ENCODE data around the gene RABEP1. TPM values are rescaled to one million over a fixed set of nuclear protein-coding genes. Genes with fewer than 3 reads are reported as not detected.
"Not testable (repeated sequence)": the region's sequence is repeated elsewhere in the genome, so short reads cannot be mapped to it uniquely, and the experiment has no call there.

Gene RABEP1
- total RNA-seq = 10 to 100 TPM; 42.3 to 47.5 TPM
- 10 to 100 TPM; 21.1 to 26.4 TPM for polyA plus RNA-seq
- long read RNA-seq, donor 1, full-length matches to known transcripts = 2 of 45 reads
- long read RNA-seq, donor 1, partial matches to known transcripts = 27 of 45 reads
- long read RNA-seq, donor 1, other reads (novel, unspliced or antisense) = 16 of 45 reads
- long read RNA-seq, donor 2, full-length matches to known transcripts = 11 of 38 reads
- long read RNA-seq, donor 2, partial matches to known transcripts = 11 of 38 reads
- long read RNA-seq, donor 2, other reads (novel, unspliced or antisense) = 16 of 38 reads

- no peaks in the 10 kb centered on the region for H3K36me3 ChIP-seq (ENCODE audit: control insufficient read depth in 1 of 2, insufficient read depth in 2 of 2, low read length in 1 of 2)
- 1% methylated on average over 77 to 98 of the region's 98 CpGs for WGBS, 2 donors
- H3K4me3 ChIP-seq (ENCODE audit: low read length in 2 of 2) = peak within 1 kb of the TSS; percentile 89 to 100
- DNase-seq (peak; percentile 95 to 98), ATAC-seq (ENCODE audit: low FRiP score) (peak; percentile 97)
- peaks cover 2 to 6% of the 10 kb centered on the region in 2 donors for H3K4me1 ChIP-seq (ENCODE audit: control insufficient read depth in 1 of 2, insufficient read depth in 2 of 2, low read length in 2 of 2)
- intact Hi-C loops (cut with DNase I) = loop anchor here in 1 of 2 donors (2.0 kb wide), 1 partner anchor 17 kb away; no protein-coding TSS in a partner anchor
- peak within 1 kb of the TSS in 1 of 2 donors; percentile 69 for H3K27ac ChIP-seq (ENCODE audit: low read depth in 1 of 2, low read length in 2 of 2)
- no peaks in the 10 kb centered on the region for H3K27me3 ChIP-seq (ENCODE audit: control insufficient read depth in 1 of 2, insufficient read depth in 2 of 2, low read length in 1 of 2)
- H3K9me3 ChIP-seq (ENCODE audit: control insufficient read depth, low read length) = no peaks in the 10 kb centered on the region
Observed at GRCh38 chr17:5281814-5282641, at the start of gene RABEP1. Gene RABEP1, plus strand, starts transcription at chr17:5282284. Its CDS starts 203 bp downstream, at chr17:5282487.

DNA sequence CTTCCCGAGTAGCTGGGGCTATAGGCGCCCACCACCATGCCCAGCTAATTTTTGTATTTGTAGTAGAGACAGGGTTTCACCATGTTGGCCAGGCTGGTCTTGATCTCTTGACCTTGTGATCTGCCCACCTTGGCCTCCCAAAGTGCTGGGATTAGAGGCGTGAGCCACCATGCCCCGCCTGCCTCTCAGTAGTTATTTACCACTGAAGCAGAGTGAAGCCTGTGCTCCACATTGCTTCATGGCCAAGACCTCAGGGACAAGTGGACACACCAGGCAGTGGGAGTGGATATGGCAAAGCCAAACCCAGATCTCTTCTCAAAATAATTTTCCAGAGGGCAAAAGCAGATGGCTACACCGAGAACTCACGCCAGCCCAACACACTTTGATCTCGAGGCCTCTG lies 48.6 kb upstream of the RABEP1 start:
- not testable (repeated sequence) for H3K27me3 ChIP-seq (ENCODE audit: control insufficient read depth in 1 of 2, insufficient read depth in 2 of 2, low read length in 1 of 2); H3K4me3 ChIP-seq (ENCODE audit: low read length in 2 of 2); H3K9me3 ChIP-seq (ENCODE audit: control insufficient read depth, low read length); H3K4me1 ChIP-seq (ENCODE audit: control insufficient read depth in 1 of 2, insufficient read depth in 2 of 2, low read length in 2 of 2); H3K36me3 ChIP-seq (ENCODE audit: control insufficient read depth in 1 of 2, insufficient read depth in 2 of 2, low read length in 1 of 2); H3K27ac ChIP-seq (ENCODE audit: low read depth in 1 of 2, low read length in 2 of 2); ATAC-seq (ENCODE audit: low FRiP score)
- peak in 1 of 2 donors; percentile 42 for DNase-seq
- WGBS, 2 donors = 96 to 97% methylated on average over 7 of the region's 7 CpGs
- intact Hi-C loops (cut with DNase I) = loop anchor here in 1 of 2 donors (10.0 kb wide), 1 partner anchor 81 kb away; no protein-coding TSS in a partner anchor

GRCh38 chr17:5234645-5235576 lies 47.2 kb upstream of the RABEP1 start, which contains the start of gene SCIMP:
Gene SCIMP, minus strand, starts transcription at chr17:5234860. Its CDS starts 105 bp downstream, at chr17:5234755.
- ATAC-seq (ENCODE audit: low FRiP score) (peak; percentile 27), DNase-seq (peak; percentile 68 to 85)
- no peak within 1 kb of the TSS for H3K4me3 ChIP-seq (ENCODE audit: low read length in 2 of 2)
- H3K9me3 ChIP-seq (ENCODE audit: control insufficient read depth, low read length) = no peaks in the 10 kb centered on the region
- 92 to 93% methylated on average over 19 of the region's 19 CpGs for WGBS, 2 donors
- no peaks in the 10 kb centered on the region for H3K36me3 ChIP-seq (ENCODE audit: control insufficient read depth in 1 of 2, insufficient read depth in 2 of 2, low read length in 1 of 2)
- intact Hi-C loops (cut with DNase I) = loop anchor here in 1 of 2 donors (10.0 kb wide), 1 partner anchor 80 kb away; no protein-coding TSS in a partner anchor
- no peaks in the 10 kb centered on the region for H3K4me1 ChIP-seq (ENCODE audit: control insufficient read depth in 1 of 2, insufficient read depth in 2 of 2, low read length in 2 of 2)
- H3K27ac ChIP-seq (ENCODE audit: low read depth in 1 of 2, low read length in 2 of 2) = no peak within 1 kb of the TSS
- no peaks in the 10 kb centered on the region for H3K27me3 ChIP-seq (ENCODE audit: control insufficient read depth in 1 of 2, insufficient read depth in 2 of 2, low read length in 1 of 2)

DNA sequence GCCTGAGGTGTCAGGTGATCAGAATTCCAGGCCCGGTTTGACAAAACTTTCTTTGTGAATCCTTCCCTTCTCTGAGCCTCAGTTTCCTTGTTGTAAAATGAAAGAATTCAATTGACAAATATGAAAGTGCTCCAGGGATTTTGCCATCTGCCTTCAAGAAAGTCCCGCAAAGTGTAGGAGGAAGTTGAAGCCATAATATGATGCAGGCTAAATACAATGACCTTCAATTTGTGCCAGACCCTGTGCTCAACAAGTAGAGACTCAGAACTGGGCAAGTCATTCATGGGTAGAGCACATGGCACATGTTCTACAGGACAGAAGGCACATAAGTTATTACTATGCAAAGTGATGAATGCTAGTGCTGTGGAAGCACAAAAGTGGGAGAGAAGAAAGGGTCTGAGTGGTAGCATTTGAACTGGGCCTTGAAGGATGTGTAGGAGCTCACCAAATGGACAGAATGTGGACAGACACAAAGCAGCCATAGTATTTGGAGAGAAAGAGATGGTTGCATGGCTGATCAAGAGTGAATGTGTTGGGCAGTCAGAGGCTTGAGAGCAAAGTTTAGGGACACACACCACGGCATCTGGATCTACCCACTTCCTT lies 45.0 kb upstream of the RABEP1 start:
- H3K27me3 ChIP-seq (ENCODE audit: control insufficient read depth in 1 of 2, insufficient read depth in 2 of 2, low read length in 1 of 2) = no peaks in the 10 kb centered on the region
- no peaks in the 10 kb centered on the region for H3K4me1 ChIP-seq (ENCODE audit: control insufficient read depth in 1 of 2, insufficient read depth in 2 of 2, low read length in 2 of 2)
- H3K4me3 ChIP-seq (ENCODE audit: low read length in 2 of 2) = no peak overlapping the region
- intact Hi-C loops (cut with DNase I) = loop anchor here in 1 of 2 donors (10.0 kb wide), 1 partner anchor 78 kb away; no protein-coding TSS in a partner anchor
- no peak overlapping the region for H3K27ac ChIP-seq (ENCODE audit: low read depth in 1 of 2, low read length in 2 of 2)
- no peak for DNase-seq
- no peaks in the 10 kb centered on the region for H3K36me3 ChIP-seq (ENCODE audit: control insufficient read depth in 1 of 2, insufficient read depth in 2 of 2, low read length in 1 of 2)
- 88 to 92% methylated on average over 3 of the region's 3 CpGs for WGBS, 2 donors
- peak; percentile 19 for ATAC-seq (ENCODE audit: low FRiP score)
- H3K9me3 ChIP-seq (ENCODE audit: control insufficient read depth, low read length) = no peaks in the 10 kb centered on the region

GRCh38 chr17:5237541-5238016 lies 44.5 kb upstream of the RABEP1 start:
- intact Hi-C loops (cut with DNase I) = loop anchor here in 1 of 2 donors (10.0 kb wide), 1 partner anchor 77 kb away; no protein-coding TSS in a partner anchor
- WGBS, 2 donors = 14 to 26% methylated on average over 6 of the region's 6 CpGs

GRCh38 chr17:5238333-5238732 lies 43.8 kb upstream of the RABEP1 start:
- no peak for DNase-seq

More at GRCh38 chr17:5237541-5238016, 44.5 kb upstream of the RABEP1 start:
- Histone ChIP-seq H3K9me3 (ENCODE audit: control insufficient read depth, low read length) (no peaks in the 10 kb centered on the region), H3K4me1 (ENCODE audit: control insufficient read depth in 1 of 2, insufficient read depth in 2 of 2, low read length in 2 of 2) (no peaks in the 10 kb centered on the region), H3K27me3 (ENCODE audit: control insufficient read depth in 1 of 2, insufficient read depth in 2 of 2, low read length in 1 of 2) (no peaks in the 10 kb centered on the region), H3K27ac (ENCODE audit: low read depth in 1 of 2, low read length in 2 of 2) (no peak overlapping the region), H3K4me3 (ENCODE audit: low read length in 2 of 2) (no peak overlapping the region), H3K36me3 (ENCODE audit: control insufficient read depth in 1 of 2, insufficient read depth in 2 of 2, low read length in 1 of 2) (no peaks in the 10 kb centered on the region)
- ATAC-seq (ENCODE audit: low FRiP score) (peak; percentile 59), DNase-seq (peak in 1 of 2 donors; percentile 71)

DNA sequence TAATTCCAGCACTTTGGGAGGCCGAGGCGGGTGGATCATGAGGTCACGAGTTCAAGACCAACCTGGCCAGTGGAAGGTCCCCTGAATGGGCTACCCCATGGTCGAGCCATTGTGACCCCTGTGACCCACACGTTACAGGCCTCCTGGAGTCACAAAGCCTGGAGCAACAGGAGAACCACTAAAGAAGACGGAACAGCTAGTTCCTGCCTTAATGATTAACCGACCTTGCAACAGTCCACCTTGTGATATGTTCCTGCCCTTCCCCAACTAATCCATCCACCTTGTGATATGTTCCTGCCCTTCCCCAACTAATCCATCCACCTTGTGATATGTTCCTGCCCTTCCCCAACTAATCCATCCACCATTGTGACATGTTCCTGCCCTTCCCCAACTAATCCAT lies 42.3 kb upstream of the RABEP1 start:
- H3K36me3 ChIP-seq (ENCODE audit: control insufficient read depth in 1 of 2, insufficient read depth in 2 of 2, low read length in 1 of 2); ATAC-seq (ENCODE audit: low FRiP score); H3K27me3 ChIP-seq (ENCODE audit: control insufficient read depth in 1 of 2, insufficient read depth in 2 of 2, low read length in 1 of 2); H3K9me3 ChIP-seq (ENCODE audit: control insufficient read depth, low read length); H3K27ac ChIP-seq (ENCODE audit: low read depth in 1 of 2, low read length in 2 of 2); H3K4me1 ChIP-seq (ENCODE audit: control insufficient read depth in 1 of 2, insufficient read depth in 2 of 2, low read length in 2 of 2); H3K4me3 ChIP-seq (ENCODE audit: low read length in 2 of 2); DNase-seq: not testable (repeated sequence)
- intact Hi-C loops (cut with DNase I) = loop anchor here in 1 of 2 donors (10.0 kb wide), 2 partner anchors 75 to 1195 kb away; partner anchors contain the start of gene AIPL1
- WGBS, 2 donors = 81% methylated on average over 7 of the region's 7 CpGs

More at GRCh38 chr17:5238333-5238732, 43.8 kb upstream of the RABEP1 start:
- Histone ChIP-seq H3K9me3 (ENCODE audit: control insufficient read depth, low read length) (no peaks in the 10 kb centered on the region), H3K4me1 (ENCODE audit: control insufficient read depth in 1 of 2, insufficient read depth in 2 of 2, low read length in 2 of 2) (no peaks in the 10 kb centered on the region), H3K36me3 (ENCODE audit: control insufficient read depth in 1 of 2, insufficient read depth in 2 of 2, low read length in 1 of 2) (no peaks in the 10 kb centered on the region), H3K27ac (ENCODE audit: low read depth in 1 of 2, low read length in 2 of 2) (no peak overlapping the region), H3K27me3 (ENCODE audit: control insufficient read depth in 1 of 2, insufficient read depth in 2 of 2, low read length in 1 of 2) (no peaks in the 10 kb centered on the region), H3K4me3 (ENCODE audit: low read length in 2 of 2) (no peak overlapping the region)
- no peak for ATAC-seq (ENCODE audit: low FRiP score)
- WGBS, 2 donors = 61 to 67% methylated on average over 4 of the region's 4 CpGs
- intact Hi-C loops (cut with DNase I) = loop anchor here in 1 of 2 donors (10.0 kb wide), 1 partner anchor 76 kb away; no protein-coding TSS in a partner anchor

All from aorta (tissue), 5 donors.